Measurements from ENCODE around the gene SLC25A48. TPM values are rescaled to one million over a fixed set of nuclear protein-coding genes. Genes with fewer than 3 reads are reported as not detected.
A peak's percentile ranks its signal among the peaks of the same experiment; 100 is the strongest.

The SLC25A48 gene
- total RNA-seq, 2 donors from 2014 or later = 0.10 to 0.19 TPM

- no peak for DNase-seq (ENCODE audit: low spot score)
- intact Hi-C loops (cut with DNase I) = loop anchor here in 1 of 2 donors (5.0 kb wide), 1 partner anchor 188 kb away; no protein-coding TSS in a partner anchor
These were observed 60.3 kb downstream of the SLC25A48 start for GRCh38 chr5:135894789-135895188.

GRCh38 chr5:135895474-135896006 lies 61.1 kb downstream of the SLC25A48 start, which contains the start of gene IL9:
Gene IL9 (minus strand): TSS chr5:135895841. CDS start chr5:135895816, 25 bp downstream.
- intact Hi-C loops (cut with DNase I) = loop anchor here in 1 of 2 donors (5.0 kb wide), 1 partner anchor 187 kb away; no protein-coding TSS in a partner anchor
- DNase-seq (ENCODE audit: low spot score) = no peak

- no peak for DNase-seq (ENCODE audit: low spot score)
- intact Hi-C loops (cut with DNase I) = loop anchor here in 1 of 2 donors (5.0 kb wide), 1 partner anchor 184 kb away; no protein-coding TSS in a partner anchor
These were observed 64.2 kb downstream of the SLC25A48 start for GRCh38 chr5:135898651-135899050.

- no peak for DNase-seq (ENCODE audit: low spot score)
- intact Hi-C loops (cut with DNase I) = no loop called here
These were observed 65.8 kb downstream of the SLC25A48 start for GRCh38 chr5:135900276-135900675.

- intact Hi-C loops (cut with DNase I) = no loop called here
- DNase-seq (ENCODE audit: low spot score) = no peak
These were observed 67.2 kb downstream of the SLC25A48 start for GRCh38 chr5:135901633-135902032.

- intact Hi-C loops (cut with DNase I) = no loop called here
- no peak for DNase-seq (ENCODE audit: low spot score)
These were observed 70.7 kb downstream of the SLC25A48 start for GRCh38 chr5:135905144-135905543.

GRCh38 chr5:135913713-135914626 lies 79.5 kb downstream of the SLC25A48 start:
- intact Hi-C loops (cut with DNase I) = no loop called here
- no peak for DNase-seq (ENCODE audit: low spot score)

GRCh38 chr5:135915466-135916001 lies 81.1 kb downstream of the SLC25A48 start:
- no peak for DNase-seq (ENCODE audit: low spot score)
- intact Hi-C loops (cut with DNase I) = no loop called here

GRCh38 chr5:135916638-135917263 lies 82.3 kb downstream of the SLC25A48 start:
- intact Hi-C loops (cut with DNase I) = no loop called here
- DNase-seq (ENCODE audit: low spot score) = no peak

- intact Hi-C loops (cut with DNase I) = no loop called here
- no peak for DNase-seq (ENCODE audit: low spot score)
These were observed 85.7 kb downstream of the SLC25A48 start for GRCh38 chr5:135920199-135920598.

- no peak for DNase-seq (ENCODE audit: low spot score)
- intact Hi-C loops (cut with DNase I) = no loop called here
These were observed 86.9 kb downstream of the SLC25A48 start for GRCh38 chr5:135921388-135921787.

- intact Hi-C loops (cut with DNase I) = no loop called here
- DNase-seq (ENCODE audit: low spot score) = peak; percentile 75
These were observed 95.8 kb downstream of the SLC25A48 start for GRCh38 chr5:135930029-135930948.

GRCh38 chr5:135930949-135931295 lies 96.5 kb downstream of the SLC25A48 start:
- DNase-seq (ENCODE audit: low spot score) = no peak
- intact Hi-C loops (cut with DNase I) = no loop called here

GRCh38 chr5:135934939-135935338 lies 100.5 kb downstream of the SLC25A48 start:
- intact Hi-C loops (cut with DNase I) = no loop called here
- DNase-seq (ENCODE audit: low spot score) = no peak

- no peak for DNase-seq (ENCODE audit: low spot score)
- intact Hi-C loops (cut with DNase I) = no loop called here
These were observed 102.9 kb downstream of the SLC25A48 start for GRCh38 chr5:135937245-135937911.
